ENCODE data around the gene HMGCL. TPM values are rescaled to one million over a fixed set of nuclear protein-coding genes. Genes with fewer than 3 reads are reported as not detected.
"Not testable (repeated sequence)": the region's sequence is repeated elsewhere in the genome, so short reads cannot be mapped to it uniquely, and the experiment has no call there.

Gene HMGCL
- total RNA-seq, 1 experiment from 2014 or later, result 9.2 TPM

- not testable (repeated sequence) for H3K27me3 ChIP-seq; H3K27ac ChIP-seq; H3K36me3 ChIP-seq; H3K4me3 ChIP-seq; H3K4me1 ChIP-seq; DNase-seq; H3K9me3 ChIP-seq (replicated peaks)
Observed at GRCh38 chr1:23847482-23848095, 22.4 kb upstream of the HMGCL start.

- H3K9me3 ChIP-seq (replicated peaks), result no peaks in the 10 kb centered on the region; the same call in 1 of the 2 replicates
- no peaks in the 10 kb centered on the region for H3K4me1 ChIP-seq
- H3K36me3 ChIP-seq, result no peaks in the 10 kb centered on the region
- no peak for DNase-seq
- no peak overlapping the region for H3K4me3 ChIP-seq
- no peak overlapping the region for H3K27ac ChIP-seq
- H3K27me3 ChIP-seq, result peaks cover 17% of the 10 kb centered on the region
Observed at GRCh38 chr1:23845163-23845562, 19.9 kb upstream of the HMGCL start.

GRCh38 chr1:23843644-23844043 is 18.4 kb upstream of the HMGCL start:
- DNase-seq, result no peak
- no peaks in the 10 kb centered on the region for H3K4me1 ChIP-seq
- no peak overlapping the region for H3K4me3 ChIP-seq
- no peaks in the 10 kb centered on the region; the same call in 1 of the 2 replicates for H3K9me3 ChIP-seq (replicated peaks)
- peaks cover 17% of the 10 kb centered on the region for H3K27me3 ChIP-seq
- H3K36me3 ChIP-seq, result no peaks in the 10 kb centered on the region
- no peak overlapping the region for H3K27ac ChIP-seq

GRCh38 chr1:23838401-23838866 is 13.2 kb upstream of the HMGCL start:
- H3K4me1 ChIP-seq, result no peaks in the 10 kb centered on the region; the same call in 1 of the 2 replicates
- no peak overlapping the region for H3K27ac ChIP-seq
- H3K27me3 ChIP-seq, result peaks cover 17% of the 10 kb centered on the region
- DNase-seq, result peak; percentile 68 to 71
- H3K9me3 ChIP-seq (replicated peaks), result no peaks in the 10 kb centered on the region; the same call in none of the 2 replicates
- H3K36me3 ChIP-seq, result no peaks in the 10 kb centered on the region
- H3K4me3 ChIP-seq, result peak overlapping the region; percentile 36

GRCh38 chr1:23837908-23838307 is 12.7 kb upstream of the HMGCL start:
- no peak overlapping the region for H3K4me3 ChIP-seq
- H3K27me3 ChIP-seq, result peaks cover 21% of the 10 kb centered on the region
- H3K36me3 ChIP-seq, result no peaks in the 10 kb centered on the region; the same call in 1 of the 2 replicates
- no peaks in the 10 kb centered on the region; the same call in none of the 2 replicates for H3K9me3 ChIP-seq (replicated peaks)
- DNase-seq, result no peak
- H3K4me1 ChIP-seq, result no peaks in the 10 kb centered on the region; the same call in 1 of the 2 replicates
- H3K27ac ChIP-seq, result no peak overlapping the region

- DNase-seq, result no peak
- no peaks in the 10 kb centered on the region; the same call in 1 of the 2 replicates for H3K36me3 ChIP-seq
- H3K27ac ChIP-seq, result no peak overlapping the region
Observed at GRCh38 chr1:23836037-23836436, 10.8 kb upstream of the HMGCL start.

GRCh38 chr1:23834156-23834555 is 8.9 kb upstream of the HMGCL start:
- H3K27me3 ChIP-seq, result peaks cover 19% of the 10 kb centered on the region
- H3K27ac ChIP-seq; H3K9me3 ChIP-seq (replicated peaks); H3K4me3 ChIP-seq; H3K4me1 ChIP-seq; DNase-seq; H3K36me3 ChIP-seq: not testable (repeated sequence)

More at GRCh38 chr1:23836037-23836436, 10.8 kb upstream of the HMGCL start:
- Histone ChIP-seq H3K9me3 (replicated peaks) (no peaks in the 10 kb centered on the region; the same call in 1 of the 2 replicates), H3K27me3 (peaks cover 19% of the 10 kb centered on the region), H3K4me3 (no peak overlapping the region), H3K4me1 (no peaks in the 10 kb centered on the region; the same call in 1 of the 2 replicates)

- no peaks in the 10 kb centered on the region for H3K4me1 ChIP-seq
- H3K27ac ChIP-seq, result no peak overlapping the region
- H3K4me3 ChIP-seq, result no peak overlapping the region
- no peaks in the 10 kb centered on the region for H3K36me3 ChIP-seq
- DNase-seq, result no peak
- peaks cover 4% of the 10 kb centered on the region; the same call in 1 of the 2 replicates for H3K27me3 ChIP-seq
- no peaks in the 10 kb centered on the region for H3K9me3 ChIP-seq (replicated peaks)
Observed at GRCh38 chr1:23827717-23828116, 2.5 kb upstream of the HMGCL start.

GRCh38 chr1:23826590-23826989 is 1.4 kb upstream of the HMGCL start:
- H3K27ac ChIP-seq; H3K27me3 ChIP-seq; DNase-seq; H3K36me3 ChIP-seq; H3K4me1 ChIP-seq; H3K9me3 ChIP-seq (replicated peaks); H3K4me3 ChIP-seq: not testable (repeated sequence)

GRCh38 chr1:23825762-23826522 is 713 bp upstream of the HMGCL start:
- peak overlapping the region; percentile 92 for H3K4me3 ChIP-seq

GRCh38 chr1:23824711-23825075 is 536 bp downstream of the HMGCL start:
- Histone ChIP-seq H3K4me3 (peak overlapping the region; percentile 92), H3K4me1 (no peaks in the 10 kb centered on the region), H3K9me3 (replicated peaks) (no peaks in the 10 kb centered on the region), H3K36me3 (no peaks in the 10 kb centered on the region), H3K27ac (peak overlapping the region; percentile 80), H3K27me3 (no peaks in the 10 kb centered on the region)
- DNase-seq, result no peak

More at GRCh38 chr1:23825762-23826522, 713 bp upstream of the HMGCL start:
- Histone ChIP-seq H3K36me3 (no peaks in the 10 kb centered on the region), H3K27me3 (no peaks in the 10 kb centered on the region; the same call in 1 of the 2 replicates), H3K4me1 (no peaks in the 10 kb centered on the region), H3K9me3 (replicated peaks) (no peaks in the 10 kb centered on the region), H3K27ac (no peak overlapping the region; the same call in 1 of the 2 replicates)
- DNase-seq, result no peak

- H3K9me3 ChIP-seq (replicated peaks), result no peaks in the 10 kb centered on the region
- no peak overlapping the region for H3K4me3 ChIP-seq
- H3K36me3 ChIP-seq, result no peaks in the 10 kb centered on the region
- no peak for DNase-seq
- no peaks in the 10 kb centered on the region for H3K4me1 ChIP-seq
- no peak overlapping the region for H3K27ac ChIP-seq
- H3K27me3 ChIP-seq, result no peaks in the 10 kb centered on the region
Observed at GRCh38 chr1:23823767-23824166, 1.5 kb downstream of the HMGCL start.

- Histone ChIP-seq H3K36me3 (no peaks in the 10 kb centered on the region), H3K27me3 (no peaks in the 10 kb centered on the region), H3K9me3 (replicated peaks) (no peaks in the 10 kb centered on the region), H3K4me3 (no peak overlapping the region), H3K27ac (no peak overlapping the region), H3K4me1 (no peaks in the 10 kb centered on the region)
- DNase-seq, result no peak
Observed at GRCh38 chr1:23817633-23818032, 7.6 kb downstream of the HMGCL start.

- no peaks in the 10 kb centered on the region for H3K4me1 ChIP-seq
- H3K4me3 ChIP-seq, result no peak overlapping the region
- no peaks in the 10 kb centered on the region for H3K36me3 ChIP-seq
- DNase-seq, result no peak
- H3K27me3 ChIP-seq, result no peaks in the 10 kb centered on the region
- H3K27ac ChIP-seq, result no peak overlapping the region
- no peaks in the 10 kb centered on the region for H3K9me3 ChIP-seq (replicated peaks)
Observed at GRCh38 chr1:23816906-23817305, 8.3 kb downstream of the HMGCL start.

GRCh38 chr1:23816361-23816760 is 8.9 kb downstream of the HMGCL start:
- no peaks in the 10 kb centered on the region for H3K36me3 ChIP-seq
- DNase-seq, result no peak
- H3K9me3 ChIP-seq (replicated peaks), result no peaks in the 10 kb centered on the region
- H3K4me3 ChIP-seq, result no peak overlapping the region
- H3K27ac ChIP-seq, result no peak overlapping the region
- no peaks in the 10 kb centered on the region for H3K4me1 ChIP-seq
- H3K27me3 ChIP-seq, result no peaks in the 10 kb centered on the region

Data from SJCRH30 (cell line).